A549 (cell line): ENCODE measurements around the gene ANKAR. TPM values are rescaled to one million over a fixed set of nuclear protein-coding genes. Genes with fewer than 3 reads are reported as not detected.

Source experiments
- ATAC-seq, 2 experiments: fragments of 200-7000 bp in 1 of 2; fragments of >200 bp in 1 of 2; cut with Nextera tagmentation in 1 of 2; cut with Tn5 transposase in 1 of 2; 3 replicates each; pipeline versions ENCODE4 v1.8.0 to v1.9.1; 2018 to 2020; ENCODE audit warnings: mild to moderate bottlenecking in 1 of 2, moderate library complexity in 1 of 2
- CTCF ChIA-PET: fragments of 300-600 bp; sonication (Branson Sonifier 250); formaldehyde crosslinking; extraction: SDS; loops from one replicate; lab custom pipeline; 2021; ENCODE audit warnings: antibody characterized with exemption, inconsistent platforms; lab: Yijun Ruan, JAX
- POLR2A ChIA-PET: fragments of 350-600 bp; formaldehyde crosslinking; extraction: SDS; loops from one replicate; lab custom pipeline; 2021; ENCODE audit warnings: antibody characterized with exemption, inconsistent platforms; lab: Yijun Ruan, JAX
- DNase-seq, 2 experiments: peaks; one replicate each; pipeline versions ENCODE4 v3.0.0 to v3.0.0-alpha.2; 2011 to 2016; ENCODE audit warnings: low read depth in 1 of 2, low spot score in 1 of 2
- FAIRE-seq: peaks from 2 replicates; lab custom pipeline; 2011; peaks lifted over from hg19 to GRCh38; lab: Jason Lieb, UNC
- H3K27ac ChIP-seq, 2 experiments: fragments of >200 bp; sonication (Bioruptor Twin); formaldehyde crosslinking; 3 replicates each; pipeline ENCODE4 v1.5.1; 2016 to 2017
- H3K4me1 ChIP-seq: fragments of >200 bp; sonication (Bioruptor Twin); formaldehyde crosslinking; 3 replicates; pipeline ENCODE4 v1.6.1; 2016
- H3K4me2 ChIP-seq: fragments of >200 bp; sonication (Bioruptor Twin); formaldehyde crosslinking; 3 replicates; pipeline ENCODE4 v1.6.1; 2016
- H3K4me3 ChIP-seq: fragments of >200 bp; sonication (Bioruptor Twin); formaldehyde crosslinking; 3 replicates; pipeline ENCODE4 v1.5.1; 2016
- H3K9me3 ChIP-seq: fragments of >200 bp; sonication (Bioruptor Twin); formaldehyde crosslinking; 3 replicates; pipeline ENCODE4 v1.6.1; 2016
- ATOH8 ChIP-seq: fragments of 250-450 bp; sonication (Bioruptor Pico); IDR thresholded peaks from 2 replicates; pipeline ENCODE4 v1.5.0; 2020; ENCODE audit warnings: low read depth, mild to moderate bottlenecking, moderate library complexity
- BCL3 ChIP-seq: fragments of >200 bp; sonication (Bioruptor Twin); formaldehyde crosslinking; IDR thresholded peaks from 3 replicates; pipeline ENCODE4 v1.6.1; 2016
- BHLHE40 ChIP-seq: IDR thresholded peaks from 2 replicates; pipeline ENCODE4 v1.6.1; 2012; ENCODE audit warnings: low read depth, low read length, inconsistent platforms
- CBX2 ChIP-seq: fragments of 200-600 bp; sonication (generic); IDR thresholded peaks from 2 replicates; pipeline ENCODE4 v1.6.1; 2016; ENCODE audit warnings: low read depth, mild to moderate bottlenecking, borderline replicate concordance
- CHD2 ChIP-seq: fragments of 150-350 bp; IDR thresholded peaks from 2 replicates; pipeline ENCODE4 v1.6.1; 2014; ENCODE audit warnings: low read length; ENCODE audit not compliant: partially characterized antibody
- CTCF ChIP-seq: fragments of >200 bp; sonication (Bioruptor Twin); formaldehyde crosslinking; IDR thresholded peaks from 3 replicates; pipeline ENCODE4 v1.5.1; 2016
- EHMT2 ChIP-seq: fragments of 200-600 bp; sonication (generic); IDR thresholded peaks from 2 replicates; pipeline ENCODE4 v1.6.1; 2016; ENCODE audit warnings: antibody characterized with exemption, low read depth, mild to moderate bottlenecking, moderate library complexity
- ELK1 ChIP-seq: fragments of 150-350 bp; IDR thresholded peaks from 2 replicates; pipeline ENCODE4 v1.6.1; 2014; ENCODE audit warnings: low read depth, mild to moderate bottlenecking, low read length
- EP300 ChIP-seq, 2 experiments: fragments of >200 bp; sonication (Bioruptor Twin); formaldehyde crosslinking; IDR thresholded peaks; 2 replicates in 1 of 2; 3 replicates in 1 of 2; pipeline ENCODE4 v1.6.1; 2016 to 2017
- FOXS1 ChIP-seq: fragments of 250-450 bp; sonication (Bioruptor Pico); IDR thresholded peaks from 2 replicates; pipeline ENCODE4 v1.5.0; 2020; ENCODE audit warnings: mild to moderate bottlenecking, moderate library complexity
- HDAC2 ChIP-seq: fragments of 200-600 bp; sonication (generic); IDR thresholded peaks from 2 replicates; pipeline ENCODE4 v1.6.1; 2016
- HEYL ChIP-seq: fragments of 250-450 bp; sonication (Bioruptor Pico); IDR thresholded peaks from 2 replicates; pipeline ENCODE4 v1.8.0; 2021; ENCODE audit warnings: mild to moderate bottlenecking, moderate library complexity
- HMGXB4 ChIP-seq: fragments of 250-450 bp; sonication (Bioruptor Pico); IDR thresholded peaks from 2 replicates; pipeline ENCODE4 v1.5.0; 2021; ENCODE audit warnings: mild to moderate bottlenecking, moderate library complexity, borderline replicate concordance
- HOXA7 ChIP-seq: fragments of 250-450 bp; sonication (Bioruptor Pico); IDR thresholded peaks from 2 replicates; pipeline ENCODE4 v1.5.0; 2020; ENCODE audit warnings: mild to moderate bottlenecking, moderate library complexity
- KDM1A ChIP-seq: fragments of 200-600 bp; sonication (generic); IDR thresholded peaks from 2 replicates; pipeline ENCODE4 v1.6.1; 2016; ENCODE audit warnings: low read depth, mild to moderate bottlenecking
- KDM5A ChIP-seq: fragments of 200-600 bp; sonication (generic); IDR thresholded peaks from 2 replicates; pipeline ENCODE4 v1.6.1; 2016; ENCODE audit warnings: antibody characterized with exemption, mild to moderate bottlenecking
- MAFK ChIP-seq: fragments of 450-650 bp; IDR thresholded peaks from 2 replicates; pipeline ENCODE4 v1.6.1; 2014; ENCODE audit not compliant: partially characterized antibody
- NFE2L2 ChIP-seq: fragments of 150-350 bp; conservative IDR thresholded peaks from 2 replicates; pipeline ENCODE4 v1.6.1; 2014; ENCODE audit warnings: low read length
- NPAS2 ChIP-seq: fragments of 250-450 bp; sonication (Bioruptor Pico); IDR thresholded peaks from 2 replicates; pipeline ENCODE4 v1.8.0; 2022; ENCODE audit warnings: mild to moderate bottlenecking, moderate library complexity, borderline replicate concordance
- PBX3 ChIP-seq: IDR thresholded peaks from 2 replicates; pipeline ENCODE4 v1.6.1; 2012
- POLR2A ChIP-seq: IDR thresholded peaks from 2 replicates; pipeline ENCODE4 v1.6.1; 2012; ENCODE audit warnings: mild to moderate bottlenecking, low read length
- RAD21 ChIP-seq, 2 experiments: fragments of >200 bp in 1 of 2; sonication (Bioruptor Twin) in 1 of 2; formaldehyde crosslinking in 1 of 2; IDR thresholded peaks in 1 of 2; conservative IDR thresholded peaks in 1 of 2; 2 replicates in 1 of 2; 3 replicates in 1 of 2; pipeline ENCODE4 v1.6.1; 2012 to 2018; ENCODE audit warnings: inconsistent platforms in 1 of 2
- RARB ChIP-seq: fragments of 250-450 bp; sonication (Bioruptor Pico); IDR thresholded peaks from 2 replicates; pipeline ENCODE4 v1.8.0; 2021; ENCODE audit warnings: mild to moderate bottlenecking, moderate library complexity
- RFX5 ChIP-seq: fragments of 450-650 bp; IDR thresholded peaks from 2 replicates; pipeline ENCODE4 v1.7.1; 2014; ENCODE audit warnings: antibody characterized with exemption, mild to moderate bottlenecking, moderate library complexity
- TP53 ChIP-seq: fragments of 250-450 bp; sonication (Bioruptor Pico); IDR thresholded peaks from 2 replicates; pipeline ENCODE4 v1.5.0; 2021; ENCODE audit warnings: mild to moderate bottlenecking, moderate library complexity
- ZC3H11A ChIP-seq: fragments of 450-650 bp; IDR thresholded peaks from 2 replicates; pipeline ENCODE4 v1.6.1; 2014; ENCODE audit warnings: antibody characterized with exemption, mild to moderate bottlenecking
- ZSCAN20 ChIP-seq: fragments of 250-450 bp; sonication (Bioruptor Pico); IDR thresholded peaks from 2 replicates; pipeline ENCODE4 v1.8.0; 2022; ENCODE audit warnings: mild to moderate bottlenecking, moderate library complexity
- WGBS: methylation state at CpG from one replicate; pipeline ENCODE4 v1.1.6; 2017; ENCODE audit errors: missing lambda C conversion rate; 5-methylcytosine and 5-hydroxymethylcytosine counted together
- polyA minus RNA-seq: library from RNA; depleted of rRNA, polyadenylated mRNA; stranded (reverse); fragments of >200 nt; gene quantifications from 2 replicates; pipeline ENCODE4 v1.2.3, GENCODE V29; 2011; rRNA and poly(A)+ RNA removed
- polyA plus RNA-seq, 4 experiments: library from polyadenylated mRNA; depleted of rRNA in 3 of 4; stranded (reverse); fragments of >200 nt; fragmentation: RNase III in 1 of 4; extraction: RNeasy Plus Mini Kit Qiagen cat#74134 plus additional on column Dnase treatment in 1 of 4; gene quantifications; 2 replicates in 3 of 4; 3 replicates in 1 of 4; pipeline ENCODE4 v1.2.3, GENCODE V29; 2011 to 2017

ANKAR gene
- 3.1 and 4.8 TPM in 2 replicates for polyA plus RNA-seq (2011; rRNA removed)
- 0.70 and 1.1 TPM in 2 replicates for polyA plus RNA-seq (2012; cell fraction: cytosol; rRNA removed)
- polyA plus RNA-seq (2012; cell fraction: nucleus; rRNA removed): 0.58 and 0.69 TPM in 2 replicates
- polyA plus RNA-seq (2017; fragmentation: RNase III; extraction: RNeasy Plus Mini Kit Qiagen cat#74134 plus additional on column Dnase treatment): 1.7 to 2.3 TPM (median 2.2 TPM) in 3 replicates
- 3.3 and 4.4 TPM in 2 replicates for polyA minus RNA-seq

- Histone ChIP-seq H3K9me3 (peaks cover 10% of the 10 kb centered on the region), H3K4me3 (peak within 1 kb of the TSS; percentile 53), H3K4me2 (peak within 1 kb of the TSS; percentile 79), H3K4me1 (peaks cover 12% of the 10 kb centered on the region), H3K27ac (peak within 1 kb of the TSS; percentile 82 to 92)
- FAIRE-seq (no peak), ATAC-seq (peak; percentile 99 to 100), DNase-seq (peak; percentile 73 to 92)
- ChIA-PET POLR2A (interaction anchor here (1.1 to 1.5 kb wide), 3 partner anchors 10 to 94 kb away, joined by 3 to 5 read pairs (median 4); partner anchors contain the start of genes OSGEPL1 and SLC40A1), CTCF (interaction anchor here (0.8 to 5.8 kb wide), 13 partner anchors 9 to 125 kb away, joined by 3 to 72 read pairs (median 5); partner anchors contain the start of genes ASNSD1, OSGEPL1 and SLC40A1)
- 1% methylated on average over 36 of the region's 62 CpGs for WGBS
- TF ChIP-seq EP300 (IDR thresholded peaks at IDR 0.05) (no peak), ZSCAN20 (CRISPR knock-in tag) (no peak), BCL3 (0 out of 3 replicates have a peak, but pooled peaks have one; percentile 48), CHD2 (peak; percentile 63), HMGXB4 (peak; percentile 95), NFE2L2 (no peak), FOXS1 (CRISPR knock-in tag) (no peak), HEYL (CRISPR knock-in tag) (no peak), CTCF (peak; percentile 95), ATOH8 (no peak), RARB (no peak; the same call in 1 of the 2 replicates), NPAS2 (CRISPR knock-in tag) (no peak), RFX5 (no peak), TP53 (0 out of 2 replicates have a peak, but pooled peaks have one; percentile 21), BHLHE40 (no peak), CBX2 (no peak), HOXA7 (CRISPR knock-in tag) (no peak), KDM1A (no peak), RAD21 (conservative IDR thresholded peaks at IDR 0.05 in 1 of 2, IDR thresholded peaks at IDR 0.05 in 1 of 2) (peak; percentile 9 to 73; a peak in 3 of 5 replicates), HDAC2 (no peak), PBX3 (no peak), POLR2A (peak; percentile 78), ZC3H11A (no peak), EHMT2 (no peak), KDM5A (no peak), ELK1 (no peak), MAFK (peak; percentile 66)
Measured at GRCh38 chr2:189674374-189675112, at the start of gene ANKAR. TSS of gene ANKAR (plus strand) at chr2:189674670. CDS start at chr2:189676491, 1,821 bp downstream.
